ENCODE results near the gene LCT. TPM values are rescaled to one million over a fixed set of nuclear protein-coding genes. Genes with fewer than 3 reads are reported as not detected.

LCT gene
- total and polyA plus RNA-seq, 9 of the 15 experiments (the other 6 are each of a cell fraction or from before 2014, with no cell fraction given) = 0.01 to 0.04 (median 0.03) TPM; not detected in 4

DNA sequence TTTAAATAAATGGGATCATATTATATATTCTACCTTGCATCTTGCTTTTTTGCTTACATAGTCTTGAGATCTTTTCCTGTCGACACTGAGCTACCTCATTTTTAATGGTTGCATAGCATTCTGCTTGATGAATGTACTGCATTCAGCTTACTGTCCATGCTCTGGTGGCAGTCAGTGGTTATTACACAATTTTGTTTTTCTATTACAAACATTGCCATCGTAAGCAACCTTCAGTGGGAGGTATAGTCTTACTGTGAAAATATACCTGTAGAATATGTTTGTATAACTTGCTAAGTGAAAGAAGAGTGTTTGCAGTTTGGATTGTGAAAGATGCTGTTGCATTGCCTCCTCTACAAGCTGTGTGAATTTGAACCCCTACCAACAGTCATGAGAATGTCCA is 52.0 kb downstream of the LCT start:
- Histone ChIP-seq H3K27me3 (ENCODE audit: control insufficient read depth in 2 of 2, insufficient read depth in 2 of 2, low read length in 2 of 2) (no peaks in the 10 kb centered on the region), H4K20me1 (replicated peaks; ENCODE audit: control insufficient read depth, insufficient read depth, low read length) (no peaks in the 10 kb centered on the region), H2AFZ (ENCODE audit: low read depth, low read length) (no peak overlapping the region), H3K4me3 (no peak overlapping the region), H3K9me3 (replicated peaks; ENCODE audit: control insufficient read depth, insufficient read depth, low read depth, low read length) (no peaks in the 10 kb centered on the region), H3K36me3 (ENCODE audit: control insufficient read depth, insufficient read depth, low read length) (peaks cover 52% of the 10 kb centered on the region), H3K9me1 (ENCODE audit: control insufficient read depth, insufficient read depth, low read length) (no peaks in the 10 kb centered on the region), H3K9ac (ENCODE audit: insufficient read depth in 1 of 2, low read depth in 2 of 2, low read length in 2 of 2) (no peak overlapping the region), H3K79me2 (ENCODE audit: control insufficient read depth, insufficient read depth, low read length) (no peaks in the 10 kb centered on the region), H3K4me1 (replicated peaks in 1 of 2; ENCODE audit: control insufficient read depth in 2 of 2, insufficient read depth in 2 of 2, low read length in 2 of 2) (peaks cover 8 to 11% of the 10 kb centered on the region in 2 experiments; a peak in 3 of 5 replicates), H3K27ac (ENCODE audit: extremely low read depth, low read depth, low read length) (no peak overlapping the region), H3K4me2 (ENCODE audit: insufficient read depth, low read length) (no peak overlapping the region)
- 97% methylated on average over 2 of the region's 2 CpGs for WGBS (ENCODE audit: insufficient coverage, low coverage, missing lambda C conversion rate)
- intact Hi-C loops (cut with micrococcal nuclease) = no loop called here
- ChIA-PET CTCF (ENCODE audit: low intra/inter-chr PET ratio) (no interaction called here), POLR2A (interaction anchor here (0.7 to 1.3 kb wide), 3 partner anchors 13 to 42 kb away, joined by 3 to 5 read pairs (median 4); no protein-coding TSS in a partner anchor)
- TF ChIP-seq, protein P1, sequence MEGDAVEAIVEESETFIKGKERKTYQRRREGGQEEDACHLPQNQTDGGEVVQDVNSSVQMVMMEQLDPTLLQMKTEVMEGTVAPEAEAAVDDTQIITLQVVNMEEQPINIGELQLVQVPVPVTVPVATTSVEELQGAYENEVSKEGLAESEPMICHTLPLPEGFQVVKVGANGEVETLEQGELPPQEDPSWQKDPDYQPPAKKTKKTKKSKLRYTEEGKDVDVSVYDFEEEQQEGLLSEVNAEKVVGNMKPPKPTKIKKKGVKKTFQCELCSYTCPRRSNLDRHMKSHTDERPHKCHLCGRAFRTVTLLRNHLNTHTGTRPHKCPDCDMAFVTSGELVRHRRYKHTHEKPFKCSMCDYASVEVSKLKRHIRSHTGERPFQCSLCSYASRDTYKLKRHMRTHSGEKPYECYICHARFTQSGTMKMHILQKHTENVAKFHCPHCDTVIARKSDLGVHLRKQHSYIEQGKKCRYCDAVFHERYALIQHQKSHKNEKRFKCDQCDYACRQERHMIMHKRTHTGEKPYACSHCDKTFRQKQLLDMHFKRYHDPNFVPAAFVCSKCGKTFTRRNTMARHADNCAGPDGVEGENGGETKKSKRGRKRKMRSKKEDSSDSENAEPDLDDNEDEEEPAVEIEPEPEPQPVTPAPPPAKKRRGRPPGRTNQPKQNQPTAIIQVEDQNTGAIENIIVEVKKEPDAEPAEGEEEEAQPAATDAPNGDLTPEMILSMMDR (IDR thresholded peaks at IDR 0.05 in 2 of 3, conservative IDR thresholded peaks at IDR 0.05 in 1 of 3; ENCODE audit: insufficient read depth in 2 of 3, low read depth in 1 of 3, low read length in 3 of 3) = 0 out of 6 replicates have a peak, but pooled peaks have one; percentile 5 to 19 (median 5)
- 0 out of 2 replicates have a peak, but pooled peaks have one; percentile 25 for TF ChIP-seq CEBPG (CRISPR knock-in tag; IDR thresholded peaks at IDR 0.05)
- peak; percentile 47 to 65; a peak in 2 of 4 replicates for TF ChIP-seq CEBPG (tag; conservative IDR thresholded peaks at IDR 0.05 in 1 of 2, IDR thresholded peaks at IDR 0.05 in 1 of 2)
- no peak for TF ChIP-seq RBM22 (IDR thresholded peaks at IDR 0.05; ENCODE audit: low read depth, low read length, poor library complexity, severe bottlenecking)
- no peak for TF ChIP-seq POLR2H (tag; IDR thresholded peaks at IDR 0.05; ENCODE audit: low read depth)
- TF ChIP-seq ZNF764 (CRISPR knock-in tag; IDR thresholded peaks at IDR 0.05; ENCODE audit: low read depth) = no peak
- TF ChIP-seq CEBPB (tag; IDR thresholded peaks at IDR 0.05) = peak; percentile 78
- ATAC-seq = peak; percentile 64
- peak; percentile 63 for FAIRE-seq
- DNase-seq (ENCODE audit: extremely low read depth in 1 of 4, low spot score in 3 of 4) = peak in 1 of 4 experiments; percentile 26
- in situ Hi-C loops (cut with MboI) = no loop called here
- no TSS peak for BruUV-seq (replicated peaks)

Measured in K562 (cell line).